Stimulated activated CD8-positive, alpha-beta memory T cell treated with anti-CD3 and anti-CD28 coated beads, Interleukin-4, amount 100 ng/mL, for 1 hour (primary cell): ENCODE data around the gene HLX.

Experiments used
- DNase-seq, 2 donors: peaks; one replicate each; pipeline ENCODE4 v3.0.0-alpha.2; 2020; ENCODE audit warnings: low read depth in 2 of 2, low spot score in 1 of 2

HLX gene

DNA sequence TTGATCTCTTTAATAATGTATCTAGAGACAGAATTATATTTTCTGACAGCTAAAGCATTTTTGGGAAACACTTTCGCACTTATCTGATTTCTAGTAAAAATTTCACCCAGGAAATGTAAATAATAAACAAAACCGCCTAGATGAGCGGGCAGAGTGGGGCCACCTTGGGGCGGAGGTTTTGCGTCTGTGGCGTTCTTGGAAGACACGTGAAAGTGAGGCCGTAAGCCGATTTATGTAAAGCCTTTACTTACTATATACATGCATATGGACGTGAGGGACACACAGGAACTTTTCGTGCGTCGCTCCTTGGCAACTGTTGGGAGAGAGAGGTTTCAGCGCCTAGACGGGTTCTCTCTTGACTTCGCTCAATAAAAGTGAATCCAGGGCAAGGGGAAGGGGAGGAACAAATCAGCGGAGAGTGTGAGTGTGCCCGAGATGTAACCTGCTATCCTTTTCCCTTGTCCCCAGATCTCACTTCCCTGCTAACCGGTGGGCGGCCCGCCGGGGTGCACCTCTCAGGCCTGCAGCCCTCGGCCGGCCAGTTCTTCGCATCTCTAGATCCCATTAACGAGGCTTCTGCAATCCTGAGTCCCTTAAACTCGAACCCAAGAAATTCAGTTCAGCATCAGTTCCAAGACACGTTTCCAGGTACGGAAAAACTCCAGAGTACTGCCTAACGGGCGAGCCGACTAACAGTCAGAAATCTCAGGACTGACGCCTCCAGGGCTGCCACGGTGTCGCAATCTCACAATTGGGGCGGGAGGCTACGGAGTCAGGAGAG lies 1.7 kb downstream of the HLX start:
- DNase-seq = no peak

- no peak for DNase-seq
Measured at GRCh38 chr1:220882061-220882891, 3.0 kb downstream of the HLX start.

DNA sequence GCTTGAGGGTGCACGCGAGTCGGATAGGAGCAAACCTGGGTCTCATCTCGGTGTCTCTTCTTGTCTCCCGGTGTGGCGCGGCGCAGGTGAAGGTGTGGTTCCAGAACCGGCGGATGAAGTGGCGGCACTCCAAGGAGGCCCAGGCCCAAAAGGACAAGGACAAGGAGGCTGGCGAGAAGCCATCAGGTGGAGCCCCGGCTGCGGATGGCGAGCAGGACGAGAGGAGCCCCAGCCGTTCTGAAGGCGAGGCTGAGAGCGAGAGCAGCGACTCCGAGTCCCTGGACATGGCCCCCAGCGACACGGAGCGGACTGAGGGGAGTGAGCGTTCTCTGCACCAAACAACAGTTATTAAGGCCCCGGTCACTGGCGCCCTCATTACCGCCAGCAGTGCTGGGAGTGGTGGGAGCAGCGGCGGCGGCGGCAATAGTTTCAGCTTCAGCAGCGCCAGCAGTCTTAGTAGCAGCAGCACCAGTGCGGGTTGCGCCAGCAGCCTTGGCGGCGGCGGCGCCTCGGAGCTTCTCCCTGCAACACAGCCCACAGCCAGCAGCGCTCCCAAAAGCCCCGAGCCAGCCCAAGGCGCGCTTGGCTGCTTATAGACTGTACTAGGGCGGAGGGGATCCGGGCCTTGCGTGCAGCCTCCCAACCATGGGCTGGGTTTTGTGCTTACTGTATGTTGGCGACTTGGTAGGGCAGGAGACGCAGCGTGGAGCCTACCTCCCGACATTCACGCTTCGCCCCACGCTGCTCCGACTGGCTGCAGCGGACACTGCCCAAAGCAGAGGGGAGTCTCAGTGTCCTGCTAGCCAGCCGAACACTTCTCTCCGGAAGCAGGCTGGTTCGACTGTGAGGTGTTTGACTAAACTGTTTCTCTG lies 5.1 kb downstream of the HLX start:
- DNase-seq = no peak

DNA sequence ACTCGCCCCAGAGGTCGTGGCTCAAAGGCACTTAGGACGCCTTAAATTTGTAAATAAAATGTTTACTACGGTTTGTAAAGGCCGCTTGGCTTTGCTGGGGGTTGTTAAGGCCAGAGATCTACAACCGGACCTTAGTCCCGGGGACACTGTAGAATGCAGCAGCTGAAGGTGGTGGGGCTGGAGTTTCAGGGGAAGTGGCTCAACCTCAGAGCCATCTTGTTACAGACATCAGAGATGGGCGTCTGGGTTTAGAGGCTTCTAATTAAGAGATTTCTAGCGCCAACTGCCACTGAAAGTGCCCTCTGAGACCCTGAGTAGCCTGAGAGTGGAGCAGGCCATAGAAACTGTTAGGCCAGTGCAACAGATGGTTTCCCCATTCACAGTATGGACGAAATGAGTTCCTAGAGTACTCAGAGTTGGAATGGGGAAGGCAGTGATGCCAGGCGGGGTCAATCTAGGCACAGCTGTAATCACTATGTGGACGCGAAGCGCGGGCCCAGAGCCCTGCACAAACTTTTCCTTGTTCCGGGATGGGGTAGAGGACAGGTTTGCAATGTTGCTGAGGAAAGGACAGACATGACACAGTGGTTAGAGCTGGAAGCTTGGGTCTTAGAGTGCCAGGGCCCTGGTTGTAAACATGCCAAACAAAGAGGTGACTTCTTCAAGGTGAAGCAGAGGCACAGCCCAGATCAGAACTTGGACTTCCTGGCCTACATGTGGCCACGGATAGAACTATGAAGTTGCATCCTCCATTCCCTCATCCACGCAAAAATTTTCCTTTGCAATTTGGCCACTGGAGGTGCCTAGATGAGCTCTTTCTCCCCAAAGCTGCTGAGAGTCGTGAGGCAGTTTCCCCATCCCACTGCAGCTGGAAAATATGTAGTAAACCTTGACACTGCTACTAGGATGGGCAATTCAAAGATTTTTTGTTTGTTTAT lies 6.0 kb downstream of the HLX start:
- DNase-seq = no peak

DNA sequence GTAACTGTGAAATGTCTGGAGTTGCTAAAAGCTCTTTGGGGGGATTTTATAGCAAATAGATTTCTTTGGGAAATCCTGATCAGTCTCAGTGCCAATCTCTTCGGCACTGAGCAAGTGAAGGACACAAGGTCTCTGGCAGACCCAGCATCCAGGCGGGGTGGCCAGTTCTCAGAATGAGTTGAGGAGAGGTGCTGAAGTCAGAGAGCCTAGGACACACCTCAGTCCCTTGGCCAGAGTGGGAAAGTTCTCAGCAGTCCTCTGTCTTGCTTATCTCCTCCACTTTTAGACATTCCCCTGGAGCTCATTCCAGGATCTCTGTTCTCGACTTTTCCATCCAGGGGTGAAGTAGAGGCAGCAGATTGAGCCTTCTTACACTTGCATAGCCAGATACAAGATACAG lies 6.7 kb downstream of the HLX start:
- DNase-seq = no peak

DNA sequence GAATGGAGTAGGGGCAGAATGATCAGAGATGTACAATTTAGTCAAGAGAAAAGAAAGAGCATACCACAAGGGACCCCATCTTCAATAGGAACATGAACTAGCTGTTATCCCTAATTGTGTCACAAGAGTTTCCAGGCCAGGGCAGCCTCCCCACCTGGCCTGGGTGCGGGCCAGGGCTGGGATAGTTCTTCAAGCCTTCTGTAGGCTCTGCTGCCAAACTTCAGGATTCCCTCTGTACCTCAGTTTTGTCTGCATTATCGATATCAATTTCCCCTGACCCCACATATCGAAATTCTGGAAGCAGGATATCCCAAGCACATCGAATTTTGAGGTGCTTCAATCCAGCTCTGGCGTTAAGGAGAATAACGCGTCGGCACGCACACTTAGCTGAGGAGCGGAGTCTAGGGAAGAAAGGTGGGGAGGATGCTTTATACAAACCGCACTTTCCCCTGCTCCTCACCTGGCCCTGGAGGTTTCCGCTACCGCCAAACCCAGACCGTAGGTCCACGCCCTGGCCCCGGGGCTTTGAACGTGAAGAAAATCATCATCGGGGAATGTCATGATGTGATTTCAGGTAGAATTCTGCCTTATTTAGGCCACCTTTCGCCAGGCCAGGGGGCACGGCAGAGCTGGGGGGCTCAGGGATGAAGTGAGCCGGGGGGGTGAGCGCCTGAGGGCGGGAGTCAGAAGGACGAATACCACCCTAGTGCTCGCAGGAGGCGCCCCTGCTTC lies 7.4 kb downstream of the HLX start:
- DNase-seq = no peak

DNA sequence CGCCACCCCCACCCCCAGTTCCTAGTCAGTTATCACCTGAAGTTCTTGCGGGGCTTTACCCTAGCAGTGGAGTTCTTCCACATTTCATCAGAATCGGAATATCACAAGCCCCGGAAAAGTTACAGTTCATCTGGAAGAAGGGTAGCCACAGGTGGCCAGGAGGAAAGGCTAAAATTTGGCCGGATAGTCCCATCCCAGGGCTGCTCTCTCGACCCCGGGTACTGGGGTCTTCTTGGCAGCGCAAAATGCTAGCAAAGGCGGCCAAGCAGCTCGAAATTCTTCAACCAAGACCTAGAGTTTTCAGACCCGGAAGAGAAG lies 7.9 kb downstream of the HLX start:
- DNase-seq = no peak

GRCh38 chr1:220887520-220888416 lies 8.5 kb downstream of the HLX start:
- DNase-seq = no peak

DNA sequence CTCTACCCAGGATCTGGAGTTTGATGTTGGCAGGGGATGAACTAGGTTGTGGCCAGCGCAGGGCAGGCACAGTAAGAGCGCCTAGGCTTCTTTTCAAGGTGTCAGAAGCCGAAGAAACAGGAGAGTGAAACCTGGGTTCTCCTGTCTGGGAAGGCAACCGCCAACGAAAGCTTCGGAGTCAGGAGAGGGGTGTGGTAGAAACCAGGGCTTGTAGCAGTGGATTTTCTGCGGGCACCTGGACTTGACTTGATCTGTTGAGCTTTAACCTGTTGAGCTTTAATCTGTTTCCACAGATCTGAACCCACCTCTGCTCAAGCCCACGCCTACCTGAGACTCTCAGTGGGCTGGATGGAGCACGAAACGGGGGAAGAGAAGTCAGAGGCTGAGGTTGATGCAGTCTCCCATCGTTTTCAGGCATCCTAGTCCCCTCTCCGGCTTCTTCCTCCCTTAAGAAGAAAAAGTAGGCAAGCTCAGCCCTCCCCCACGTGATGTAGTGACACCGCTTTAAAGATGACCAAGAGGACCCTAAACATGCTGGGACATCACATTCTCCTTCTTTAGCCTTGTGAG lies 9.3 kb downstream of the HLX start:
- no peak for DNase-seq

- DNase-seq = no peak
Measured at GRCh38 chr1:220889333-220889732, 10.1 kb downstream of the HLX start.

DNA sequence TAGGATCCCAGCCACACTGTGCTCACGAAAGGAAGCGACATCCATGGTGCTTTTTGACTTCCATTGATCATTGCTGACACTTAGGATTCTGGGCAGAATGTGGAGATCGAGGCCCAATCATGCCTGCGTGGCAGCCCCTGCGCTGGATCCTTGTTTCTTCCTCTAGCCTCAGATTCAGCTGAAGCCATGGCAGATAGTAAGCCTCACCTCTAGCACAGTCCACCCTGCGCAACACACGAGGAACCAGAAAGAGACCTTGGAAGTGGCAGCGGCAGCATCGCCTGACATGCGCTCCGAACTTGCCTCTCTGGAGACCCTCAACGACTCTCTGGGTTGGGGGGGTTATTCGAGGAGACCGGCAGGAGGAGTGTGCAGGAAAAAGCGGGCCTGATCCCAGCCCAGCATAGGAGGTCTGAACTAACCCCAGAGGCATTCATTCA lies 10.6 kb downstream of the HLX start:
- no peak for DNase-seq

GRCh38 chr1:220890602-220891001 lies 11.4 kb downstream of the HLX start:
- no peak for DNase-seq

GRCh38 chr1:220891224-220892085 lies 12.2 kb downstream of the HLX start:
- DNase-seq = no peak

DNA sequence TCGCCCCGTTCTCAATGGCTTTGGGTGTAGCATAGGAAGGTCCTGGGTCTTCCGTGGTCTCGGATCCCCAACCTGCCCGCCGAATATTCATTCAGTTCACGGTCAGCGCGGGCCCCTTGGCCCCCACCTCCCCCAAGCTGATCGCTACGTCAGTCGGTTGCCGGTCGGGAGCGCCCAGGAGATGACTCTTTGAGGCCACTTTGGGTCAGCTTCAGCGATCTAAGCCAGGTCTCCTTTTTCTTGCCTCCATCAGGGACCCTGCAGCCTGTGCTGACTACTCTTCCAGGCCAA lies 12.8 kb downstream of the HLX start:
- no peak for DNase-seq

DNA sequence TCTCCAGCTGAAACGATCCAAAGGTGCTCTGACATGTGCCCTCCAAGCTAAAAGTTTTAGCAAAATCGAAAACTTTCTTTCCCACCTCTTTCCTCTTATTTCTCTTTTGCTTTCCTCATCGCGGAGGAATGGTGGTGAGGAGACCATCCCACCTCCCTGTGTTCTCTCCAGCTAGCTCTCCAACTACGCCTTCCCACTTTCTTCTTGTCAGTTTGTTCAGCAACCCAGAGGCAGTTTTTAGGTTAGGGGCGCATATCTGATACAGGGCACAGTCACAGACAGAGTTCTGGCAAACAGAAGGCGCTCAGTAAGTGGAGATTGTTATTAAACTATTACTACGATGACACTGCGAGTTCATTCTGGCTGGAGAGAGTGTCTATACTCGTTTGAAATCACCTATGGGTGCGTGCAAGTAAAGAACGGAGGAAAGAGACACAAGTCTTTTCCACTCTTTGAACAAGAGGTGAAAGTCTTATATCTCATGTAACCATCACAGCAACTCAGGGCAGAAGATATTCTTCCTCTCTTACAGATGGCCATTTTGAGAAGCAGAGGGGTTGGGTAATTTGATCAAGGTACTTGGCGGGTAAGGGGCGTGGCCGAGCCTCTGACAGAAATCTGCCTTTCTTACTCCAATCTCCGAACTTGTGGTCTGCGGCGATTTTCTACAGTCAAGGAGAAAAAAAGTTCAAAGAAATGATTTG lies 13.9 kb downstream of the HLX start:
- no peak for DNase-seq

DNA sequence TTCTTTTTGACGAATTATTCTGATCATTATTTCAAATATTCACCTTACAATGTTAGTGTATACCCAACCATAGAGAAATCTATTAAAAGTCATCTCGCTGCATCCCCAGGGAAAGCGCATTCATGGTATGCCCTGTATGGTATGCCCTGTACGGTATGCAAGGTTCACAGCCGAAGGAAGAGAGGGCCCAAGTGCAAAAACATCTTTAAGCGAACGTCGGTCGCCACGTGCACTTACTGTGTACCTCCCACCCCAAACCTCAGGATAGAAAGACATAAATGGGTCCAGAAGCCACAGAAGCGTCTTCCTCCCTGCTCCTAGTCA lies 14.4 kb downstream of the HLX start:
- no peak for DNase-seq
